ENCODE data around the gene GALNT15. TPM values are rescaled to one million over a fixed set of nuclear protein-coding genes. Genes with fewer than 3 reads are reported as not detected.

GALNT15 gene
- polyA plus RNA-seq, 1 donor (not counting 4 experiments of a cell fraction or from before 2014, with no cell fraction given): not detected

DNA sequence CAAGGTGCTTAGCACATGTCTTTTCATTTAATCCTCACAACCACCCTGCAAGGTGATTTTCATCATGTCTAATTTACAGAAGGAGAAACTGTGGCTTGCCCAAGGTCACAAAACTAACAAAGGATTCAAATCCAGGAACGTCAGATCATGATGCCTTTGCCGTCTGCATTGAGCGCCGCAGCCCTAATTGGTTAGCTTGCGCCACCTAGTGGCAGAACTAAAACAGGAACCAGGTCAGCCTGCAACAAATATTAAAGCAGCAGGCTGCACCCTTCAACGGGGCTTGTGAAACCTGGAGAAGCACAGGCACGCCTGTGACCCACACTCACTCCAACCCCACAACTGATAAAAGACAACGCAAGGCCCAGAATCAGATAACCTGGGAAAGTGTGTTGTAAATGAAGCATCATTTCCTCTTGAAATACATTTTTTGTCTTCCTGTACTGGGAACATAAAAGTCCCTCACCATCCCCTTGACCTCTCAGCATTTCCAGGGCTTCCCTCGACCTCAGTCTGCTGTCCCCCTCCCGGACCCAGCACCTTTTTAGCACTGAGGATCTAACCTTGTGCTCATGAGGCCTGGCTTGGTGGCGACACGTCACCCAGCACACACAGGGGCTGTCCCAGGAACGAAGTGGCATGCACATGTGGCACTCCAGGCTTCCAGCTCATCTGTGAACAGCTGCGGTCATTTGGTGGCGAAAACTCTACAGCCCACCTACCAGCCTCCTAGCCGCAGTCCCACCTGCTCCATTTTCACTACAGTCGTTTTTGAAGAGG, 73.0 kb downstream of the GALNT15 start:
- FAIRE-seq (peak; percentile 80), DNase-seq (ENCODE audit: low read depth, low spot score) (no peak)
- TF ChIP-seq, protein P1, sequence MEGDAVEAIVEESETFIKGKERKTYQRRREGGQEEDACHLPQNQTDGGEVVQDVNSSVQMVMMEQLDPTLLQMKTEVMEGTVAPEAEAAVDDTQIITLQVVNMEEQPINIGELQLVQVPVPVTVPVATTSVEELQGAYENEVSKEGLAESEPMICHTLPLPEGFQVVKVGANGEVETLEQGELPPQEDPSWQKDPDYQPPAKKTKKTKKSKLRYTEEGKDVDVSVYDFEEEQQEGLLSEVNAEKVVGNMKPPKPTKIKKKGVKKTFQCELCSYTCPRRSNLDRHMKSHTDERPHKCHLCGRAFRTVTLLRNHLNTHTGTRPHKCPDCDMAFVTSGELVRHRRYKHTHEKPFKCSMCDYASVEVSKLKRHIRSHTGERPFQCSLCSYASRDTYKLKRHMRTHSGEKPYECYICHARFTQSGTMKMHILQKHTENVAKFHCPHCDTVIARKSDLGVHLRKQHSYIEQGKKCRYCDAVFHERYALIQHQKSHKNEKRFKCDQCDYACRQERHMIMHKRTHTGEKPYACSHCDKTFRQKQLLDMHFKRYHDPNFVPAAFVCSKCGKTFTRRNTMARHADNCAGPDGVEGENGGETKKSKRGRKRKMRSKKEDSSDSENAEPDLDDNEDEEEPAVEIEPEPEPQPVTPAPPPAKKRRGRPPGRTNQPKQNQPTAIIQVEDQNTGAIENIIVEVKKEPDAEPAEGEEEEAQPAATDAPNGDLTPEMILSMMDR (optimal IDR thresholded peaks at IDR 0.05 in 1 of 3, IDR thresholded peaks at IDR 0.05 in 1 of 3, conservative IDR thresholded peaks at IDR 0.05 in 1 of 3; ENCODE audit: extremely low read depth in 1 of 3, insufficient read depth in 2 of 3, low read length in 3 of 3): peak; percentile 88 to 95 (median 91)
- peak; percentile 19 for TF ChIP-seq EZH2 (IDR thresholded peaks at IDR 0.05; ENCODE audit: low read length)
- H3K9me1 ChIP-seq (ENCODE audit: control insufficient read depth, extremely low read depth, insufficient read depth, low read length): no peaks in the 10 kb centered on the region
- no peak overlapping the region for H3K9ac ChIP-seq (ENCODE audit: control insufficient read depth, extremely low read depth, insufficient read depth, low read length)
- no peak overlapping the region for H3K4me3 ChIP-seq (ENCODE audit: control insufficient read depth in 2 of 3, extremely low read depth in 1 of 3, insufficient read depth in 2 of 3, low read depth in 1 of 3, low read length in 3 of 3)
- no peaks in the 10 kb centered on the region for H3K79me2 ChIP-seq (ENCODE audit: control insufficient read depth, insufficient read depth, low read length)
- H3K27me3 ChIP-seq (ENCODE audit: control insufficient read depth, extremely low read depth, insufficient read depth, low read length): no peaks in the 10 kb centered on the region
- no peak overlapping the region for H3K27ac ChIP-seq (ENCODE audit: control insufficient read depth, insufficient read depth, low read length)
- peak overlapping the region; percentile 25 for H3K4me2 ChIP-seq (ENCODE audit: control insufficient read depth, extremely low read depth, insufficient read depth, low read depth, low read length)
- dilution Hi-C loops (cut with MboI; ENCODE audit: extremely low pct_ligation_motif_present, low sequenced_read_pairs): no loop called here
- no peak overlapping the region for H2AFZ ChIP-seq (ENCODE audit: control insufficient read depth, low read length)
- H3K9me3 ChIP-seq (ENCODE audit: control insufficient read depth, low read depth, low read length): no peaks in the 10 kb centered on the region
- no peaks in the 10 kb centered on the region for H3K36me3 ChIP-seq (ENCODE audit: control insufficient read depth in 2 of 2, extremely low read depth in 1 of 2, insufficient read depth in 2 of 2, low read length in 2 of 2)
- H3K4me1 ChIP-seq (ENCODE audit: control insufficient read depth, extremely low read depth, insufficient read depth, low read length): no peaks in the 10 kb centered on the region
- H4K20me1 ChIP-seq (ENCODE audit: control insufficient read depth, extremely low read depth, insufficient read depth, low read length): no peaks in the 10 kb centered on the region

DNA sequence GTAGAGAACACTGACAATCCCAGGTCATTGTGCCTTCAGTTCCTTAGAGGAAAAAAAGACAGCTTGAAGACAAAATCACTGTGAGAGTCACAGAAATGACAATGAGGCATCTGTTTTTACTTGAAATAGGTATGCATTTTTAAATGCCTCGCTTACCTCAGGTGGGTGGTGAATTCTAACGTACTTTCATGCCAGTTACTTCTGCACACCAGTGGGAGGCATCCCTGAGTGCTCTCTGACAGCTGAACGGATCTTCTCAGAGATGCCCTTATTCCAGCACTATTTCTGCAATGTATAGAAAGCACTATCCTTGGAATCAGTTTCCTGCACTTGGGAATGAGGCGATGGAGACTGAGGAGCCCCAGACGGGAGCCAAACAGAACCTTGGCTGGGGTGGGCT, 74.1 kb downstream of the GALNT15 start:
- no peaks in the 10 kb centered on the region for H3K9me1 ChIP-seq (ENCODE audit: control insufficient read depth, extremely low read depth, insufficient read depth, low read length)
- H3K27ac ChIP-seq (ENCODE audit: control insufficient read depth, insufficient read depth, low read length): no peak overlapping the region
- no peak overlapping the region for H3K4me2 ChIP-seq (ENCODE audit: control insufficient read depth, extremely low read depth, insufficient read depth, low read depth, low read length)
- H3K36me3 ChIP-seq (ENCODE audit: control insufficient read depth in 2 of 2, extremely low read depth in 1 of 2, insufficient read depth in 2 of 2, low read length in 2 of 2): no peaks in the 10 kb centered on the region
- no peaks in the 10 kb centered on the region for H3K79me2 ChIP-seq (ENCODE audit: control insufficient read depth, insufficient read depth, low read length)
- no peak overlapping the region for H3K9ac ChIP-seq (ENCODE audit: control insufficient read depth, extremely low read depth, insufficient read depth, low read length)
- H3K4me1 ChIP-seq (ENCODE audit: control insufficient read depth, extremely low read depth, insufficient read depth, low read length): no peaks in the 10 kb centered on the region
- TF ChIP-seq, protein P1 (optimal IDR thresholded peaks at IDR 0.05 in 1 of 3, IDR thresholded peaks at IDR 0.05 in 1 of 3, conservative IDR thresholded peaks at IDR 0.05 in 1 of 3; ENCODE audit: extremely low read depth in 1 of 3, insufficient read depth in 2 of 3, low read length in 3 of 3): no peak
- TF ChIP-seq EZH2 (IDR thresholded peaks at IDR 0.05; ENCODE audit: low read length): no peak
- no peaks in the 10 kb centered on the region for H3K27me3 ChIP-seq (ENCODE audit: control insufficient read depth, extremely low read depth, insufficient read depth, low read length)
- no peak overlapping the region for H2AFZ ChIP-seq (ENCODE audit: control insufficient read depth, low read length)
- no peaks in the 10 kb centered on the region for H4K20me1 ChIP-seq (ENCODE audit: control insufficient read depth, extremely low read depth, insufficient read depth, low read length)
- no peak overlapping the region for H3K4me3 ChIP-seq (ENCODE audit: control insufficient read depth in 2 of 3, extremely low read depth in 1 of 3, insufficient read depth in 2 of 3, low read depth in 1 of 3, low read length in 3 of 3)
- DNase-seq (ENCODE audit: low read depth, low spot score) (no peak), FAIRE-seq (no peak)
- H3K9me3 ChIP-seq (ENCODE audit: control insufficient read depth, low read depth, low read length): no peaks in the 10 kb centered on the region
- dilution Hi-C loops (cut with MboI; ENCODE audit: extremely low pct_ligation_motif_present, low sequenced_read_pairs): no loop called here

All from keratinocyte (primary cell).